Lung microvascular endothelial cell (primary cell): ENCODE data around the gene PSAPL1. TPM values are rescaled to one million over a fixed set of nuclear protein-coding genes. Genes with fewer than 3 reads are reported as not detected.

Experiments
- DNase-seq, 2 donors: peaks; one replicate each; pipeline versions ENCODE4 v3.0.0 to v3.0.0-alpha.2; 2010; ENCODE audit warnings: low read depth in 2 of 2
- total RNA-seq: library from RNA; depleted of rRNA; stranded (reverse); fragments of >200 nt; gene quantifications from 2 replicates; pipeline ENCODE4 v1.2.1, GENCODE V29; 2014

The PSAPL1 gene
- total RNA-seq, 1 donor from 2014 or later, result not detected

DNA sequence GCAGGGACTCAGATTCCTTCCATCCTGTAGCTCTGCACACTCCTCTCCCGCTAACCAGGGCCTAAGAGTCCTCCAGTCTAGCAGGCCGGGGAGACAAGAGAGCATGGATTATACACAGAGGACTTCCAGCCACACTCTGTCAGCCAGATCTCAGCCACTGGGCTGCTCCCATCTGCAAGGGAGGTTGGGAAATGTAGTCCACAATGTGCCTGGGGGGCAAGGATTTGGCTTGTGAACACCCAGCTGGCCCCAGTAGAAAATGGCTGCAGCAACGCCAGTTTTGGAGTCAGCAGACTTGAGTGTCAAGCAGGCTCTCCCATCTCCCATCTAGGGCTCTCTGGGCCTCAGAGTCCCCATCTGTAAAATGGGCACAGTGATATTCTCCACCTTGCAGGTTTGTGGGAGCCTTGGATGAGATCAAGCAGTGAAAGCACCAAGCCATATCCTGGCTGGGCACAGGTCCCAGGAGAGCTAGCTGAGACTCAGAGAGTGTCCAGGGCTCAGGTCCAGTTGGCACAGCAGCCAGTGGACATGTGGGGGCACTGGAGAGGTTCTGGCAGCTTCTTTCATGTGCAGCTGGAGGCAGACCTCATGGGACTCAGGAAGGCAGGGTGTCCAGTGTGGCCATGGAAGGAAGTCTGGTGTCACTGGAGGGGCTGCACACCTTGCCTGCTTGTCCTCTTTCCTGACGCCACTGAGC is 14.6 kb downstream of the PSAPL1 start:
- no peak for DNase-seq

DNA sequence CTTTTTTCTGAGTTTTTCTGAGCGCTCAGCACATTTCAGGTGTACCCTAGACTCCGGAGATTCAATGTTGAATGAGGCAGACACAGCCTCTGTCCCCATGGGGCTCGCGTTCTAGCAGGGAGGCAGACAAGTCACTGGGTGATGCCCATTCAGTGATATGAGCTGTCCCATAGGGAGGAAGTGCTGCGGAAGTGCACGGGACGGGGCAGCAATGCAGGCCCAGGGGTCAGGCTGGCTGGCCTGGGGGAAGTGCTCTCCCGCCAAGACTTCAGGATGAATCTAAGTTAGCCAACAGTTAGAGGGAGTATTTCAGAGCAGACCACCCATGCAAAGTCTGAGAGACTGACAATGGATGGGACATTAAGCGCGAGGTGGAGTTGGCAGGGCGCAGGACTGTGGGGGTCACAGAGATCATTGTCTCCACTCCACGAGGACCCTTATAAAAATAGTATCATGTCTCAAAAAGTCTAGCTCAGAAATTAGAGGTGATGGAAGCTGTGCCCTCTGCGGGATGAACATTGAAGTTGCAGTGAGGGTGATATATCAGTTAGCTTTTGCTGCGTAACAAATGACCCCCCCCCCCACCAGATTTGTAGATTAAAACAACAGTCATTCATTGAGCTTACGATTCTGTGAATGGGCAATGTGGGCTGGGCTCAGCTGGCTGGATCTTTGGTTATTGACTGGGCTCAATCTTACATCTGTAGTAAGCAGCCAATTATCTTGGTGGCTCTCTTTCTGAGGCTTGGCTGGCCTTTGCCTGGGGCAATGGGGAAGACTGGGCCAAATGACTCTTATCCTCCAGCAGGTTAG is 16.4 kb downstream of the PSAPL1 start:
- DNase-seq, result no peak

DNA sequence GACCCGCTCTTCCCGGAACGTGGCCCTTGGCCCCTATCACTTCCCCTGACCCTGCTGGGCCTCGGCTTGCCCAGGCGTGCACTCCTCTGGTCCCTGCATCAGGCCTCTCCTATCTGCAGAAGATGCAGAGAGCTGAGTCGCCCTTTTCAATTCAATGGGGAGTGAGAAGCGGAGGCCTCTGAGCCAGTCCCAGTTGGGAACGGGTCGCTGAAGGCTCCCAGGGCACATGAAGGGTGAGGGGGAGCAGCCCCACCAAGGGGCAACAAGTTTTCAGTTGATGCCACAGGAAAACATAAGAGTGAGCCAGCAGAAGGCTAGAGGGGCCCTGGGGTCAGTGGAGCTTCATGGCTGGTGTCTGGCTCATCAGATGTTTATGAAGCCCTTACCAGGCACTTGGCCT is 17.1 kb downstream of the PSAPL1 start:
- no peak for DNase-seq

DNA sequence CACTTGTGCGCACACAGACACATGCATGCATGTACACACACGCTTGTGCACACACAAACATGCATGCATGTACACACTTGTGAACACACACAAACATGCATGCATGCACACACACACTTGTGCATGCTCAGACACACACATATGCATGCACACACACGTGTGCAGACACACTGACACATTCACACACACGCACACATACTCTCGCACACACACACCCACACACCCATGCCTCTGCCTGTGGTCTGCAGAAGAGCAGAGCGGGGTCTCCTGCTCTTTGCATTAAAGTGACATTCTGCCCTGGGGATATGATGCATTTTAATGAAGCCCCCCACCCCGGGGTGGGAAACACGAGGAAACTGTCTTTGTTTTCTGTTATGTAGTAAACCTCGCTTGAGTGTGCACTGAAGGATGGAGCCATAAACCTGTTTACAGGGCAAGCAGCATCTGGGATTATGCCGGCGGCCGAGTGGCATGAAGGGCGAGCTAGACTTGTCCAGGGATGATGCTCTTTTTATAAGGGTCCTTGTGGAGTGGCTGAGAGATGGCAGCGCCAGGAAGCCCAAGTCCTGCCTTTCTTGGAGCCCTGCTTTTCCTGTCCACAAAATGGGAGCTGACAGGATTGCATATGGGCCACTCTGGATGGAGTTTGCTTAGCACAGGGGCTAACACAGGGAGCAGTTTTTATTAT is 17.8 kb downstream of the PSAPL1 start:
- no peak for DNase-seq

DNA sequence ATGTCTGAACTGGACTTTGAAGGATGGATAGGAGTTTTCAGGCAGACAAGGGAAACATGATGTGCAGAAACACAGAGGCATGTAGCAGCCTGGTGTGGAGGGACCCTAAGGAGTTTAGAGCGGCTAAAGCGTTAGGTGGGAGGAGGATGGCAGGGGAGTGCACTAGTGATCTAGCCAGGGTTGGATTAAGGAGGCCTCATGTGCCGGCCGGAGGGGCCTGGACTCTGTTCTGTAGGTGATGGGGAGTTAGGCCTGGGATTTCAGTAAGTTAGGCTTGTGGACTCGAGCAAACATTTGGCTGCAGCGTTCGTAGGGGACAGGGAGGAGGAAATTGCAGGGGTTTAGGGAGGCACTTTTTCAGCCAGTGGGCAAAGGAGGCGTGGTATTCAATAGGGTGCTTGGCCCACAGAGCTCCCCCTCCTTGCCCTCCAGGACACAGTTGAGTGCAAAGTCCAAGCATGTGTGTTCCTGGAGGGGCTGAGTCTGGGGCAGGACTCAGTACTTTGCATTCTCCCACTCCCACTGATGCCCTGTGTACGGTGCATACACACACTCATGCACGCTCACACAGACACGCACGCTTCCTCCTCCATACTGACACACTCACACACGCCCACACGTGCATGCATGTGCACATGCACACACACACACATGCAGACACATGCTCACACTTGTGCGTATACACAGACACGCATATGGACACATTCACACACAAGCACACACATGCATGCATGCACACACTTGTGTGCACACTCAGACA is 18.6 kb downstream of the PSAPL1 start:
- no peak for DNase-seq

DNA sequence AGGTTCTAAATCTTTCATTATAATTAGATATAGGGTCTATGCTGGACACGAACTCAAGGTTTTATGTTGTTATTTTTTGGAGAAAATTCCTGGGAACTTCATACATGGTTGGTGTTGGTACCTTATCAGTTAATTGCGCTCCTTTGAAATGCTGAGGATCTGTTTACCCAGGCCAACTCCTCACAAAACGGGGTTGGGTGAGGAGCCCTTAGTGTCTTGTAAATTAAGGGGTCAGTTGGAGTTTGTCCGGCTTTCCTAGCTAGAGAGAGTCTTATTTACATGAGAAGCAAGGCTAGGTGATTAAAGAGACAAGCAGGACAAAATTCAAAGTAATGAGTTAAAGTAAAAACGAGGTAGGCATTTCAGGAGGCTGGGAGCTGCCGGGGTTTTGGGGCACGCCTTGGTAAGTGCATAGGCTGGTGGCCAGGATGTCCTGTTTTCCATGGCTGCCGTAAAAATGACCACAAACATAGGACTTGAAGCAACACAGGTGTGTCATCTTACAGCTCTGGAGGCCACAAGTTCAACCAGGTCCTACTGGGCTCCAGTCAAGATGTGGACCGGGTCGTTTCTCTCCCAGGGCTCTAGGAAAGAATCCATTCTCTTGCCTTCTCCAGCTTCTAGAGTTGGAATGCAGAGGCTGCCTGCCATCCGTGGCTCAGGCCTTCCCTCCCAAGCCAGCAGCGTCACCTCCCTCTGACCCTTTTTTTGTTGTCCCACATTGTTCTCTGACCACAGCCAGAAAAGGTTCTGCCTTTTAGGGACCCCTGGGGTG is 19.8 kb downstream of the PSAPL1 start:
- DNase-seq, result no peak

DNA sequence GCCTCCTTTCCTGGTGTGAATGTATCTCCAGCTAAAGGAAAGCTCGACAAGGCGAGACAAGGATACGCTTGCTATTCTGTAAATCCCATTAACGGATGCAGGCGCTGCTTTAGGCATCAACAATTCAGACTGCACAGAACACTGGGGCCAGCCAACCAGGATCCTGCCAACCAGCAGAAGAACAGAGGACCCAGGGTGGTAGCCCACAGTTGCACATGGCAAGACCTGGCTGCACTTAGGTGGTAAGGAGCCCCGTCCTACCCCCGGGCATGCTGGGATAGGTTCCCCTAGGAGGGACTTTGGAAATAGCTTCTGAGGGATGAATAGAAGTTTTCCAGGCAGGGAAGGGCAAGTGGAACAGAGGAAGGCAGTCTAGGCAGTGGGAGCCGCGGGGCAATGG is 20.7 kb downstream of the PSAPL1 start:
- no peak for DNase-seq

DNA sequence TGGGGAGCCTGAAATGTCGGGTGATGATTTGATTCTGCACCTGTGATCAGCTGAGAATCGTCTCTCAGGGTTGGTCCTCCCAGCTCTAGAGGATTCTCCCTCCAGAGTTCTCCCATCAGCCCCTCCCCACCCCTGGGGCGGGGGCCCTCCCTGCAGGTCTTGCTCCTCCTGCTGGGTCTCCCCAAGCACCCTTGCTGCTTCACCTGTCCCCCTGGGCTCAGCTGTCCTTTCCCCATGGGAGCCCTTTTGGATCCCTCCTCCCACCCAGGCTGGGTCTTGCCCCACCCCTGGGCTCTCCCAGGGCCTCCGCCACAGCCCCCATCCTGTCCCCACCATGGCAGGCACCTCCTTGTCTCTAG is 22.2 kb downstream of the PSAPL1 start:
- no peak for DNase-seq

DNA sequence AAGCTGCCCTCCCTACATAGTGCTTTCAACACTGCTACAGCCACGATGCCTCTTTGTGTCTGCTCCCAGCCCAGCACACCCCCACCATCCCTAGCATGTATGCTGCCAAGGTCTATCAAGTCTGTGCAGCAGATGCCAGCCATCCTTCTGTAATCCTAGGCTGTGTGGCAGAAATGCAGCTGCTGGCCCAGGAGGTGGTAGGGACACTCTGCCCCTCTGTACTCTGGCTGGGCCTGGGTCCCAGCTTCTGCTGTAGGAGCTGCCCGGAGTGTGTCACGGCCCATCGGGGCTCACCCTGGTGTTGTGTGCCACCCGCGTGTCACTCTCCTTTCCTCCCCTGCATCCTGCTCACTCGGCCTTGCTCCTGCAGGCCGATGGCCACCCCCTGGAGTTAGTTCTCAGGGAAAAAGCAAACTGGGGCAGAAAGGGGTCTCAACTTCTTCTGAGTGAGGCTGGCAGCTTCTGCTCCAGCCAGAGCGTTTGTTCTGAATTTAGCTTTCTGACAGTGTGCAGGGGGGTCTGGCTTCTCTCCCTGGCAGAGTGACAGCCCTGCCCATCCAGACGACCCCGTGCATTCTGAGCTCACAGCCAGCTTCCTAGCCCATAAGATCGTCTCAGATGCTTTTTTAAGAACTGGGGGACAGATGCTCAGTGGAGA is 22.7 kb downstream of the PSAPL1 start:
- DNase-seq, result no peak

DNA sequence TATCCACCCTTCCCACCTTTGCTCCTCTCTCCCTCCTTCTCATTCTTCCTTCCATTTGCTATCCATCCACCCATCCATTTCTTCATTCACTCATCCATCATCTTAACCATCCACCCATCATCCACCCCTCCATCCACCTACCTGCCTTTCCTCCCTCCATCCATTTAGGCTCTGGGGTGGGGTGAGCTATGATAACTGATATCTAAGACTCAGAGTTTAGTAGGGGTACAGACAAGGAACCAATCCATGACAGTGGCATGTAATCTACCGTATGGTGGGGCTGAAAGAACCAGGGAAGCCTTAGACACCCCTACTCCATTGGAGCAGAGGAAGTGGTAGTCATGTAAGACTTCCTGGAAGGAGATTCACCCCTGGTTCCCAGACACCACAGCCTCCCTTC is 23.2 kb downstream of the PSAPL1 start:
- DNase-seq, result no peak

DNA sequence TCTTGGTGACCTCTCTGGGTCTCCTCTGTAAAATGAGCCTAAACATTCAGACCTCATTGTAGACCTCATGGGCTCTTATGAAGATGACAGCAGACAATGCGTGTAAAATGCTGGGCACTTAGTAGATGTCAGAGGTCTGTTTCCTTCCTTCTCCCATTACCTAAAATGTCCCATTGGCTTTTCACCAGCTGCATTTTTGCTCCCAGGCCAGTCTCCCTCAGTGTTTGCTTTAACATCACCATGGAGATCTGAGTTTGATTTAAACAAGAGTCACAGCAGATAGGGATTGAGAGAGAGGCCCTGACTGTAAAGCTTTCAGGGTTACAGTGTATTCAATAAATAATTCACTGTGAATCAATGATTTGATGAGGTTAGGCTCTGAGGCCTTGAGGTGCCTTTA is 24.3 kb downstream of the PSAPL1 start:
- DNase-seq, result no peak

DNA sequence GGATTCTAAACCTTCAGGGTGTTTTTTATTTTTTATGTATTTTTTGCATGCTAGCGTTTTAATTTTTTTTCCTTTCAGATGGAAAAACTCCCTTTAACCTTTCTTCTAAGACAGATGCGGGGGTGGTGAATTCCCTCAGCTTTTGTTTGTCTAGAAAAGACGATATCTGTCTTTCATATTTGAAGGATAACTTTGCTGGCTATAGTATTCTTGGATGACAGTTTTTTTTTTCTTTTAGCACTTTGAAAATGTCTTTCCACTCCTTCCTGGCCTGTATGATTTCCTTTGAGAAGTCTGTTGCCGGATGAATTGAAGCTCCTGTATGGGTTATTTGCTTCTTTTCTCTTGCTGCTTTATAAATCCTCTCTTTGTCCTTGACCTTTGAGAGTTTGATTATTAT is 26.6 kb downstream of the PSAPL1 start:
- no peak for DNase-seq

DNA sequence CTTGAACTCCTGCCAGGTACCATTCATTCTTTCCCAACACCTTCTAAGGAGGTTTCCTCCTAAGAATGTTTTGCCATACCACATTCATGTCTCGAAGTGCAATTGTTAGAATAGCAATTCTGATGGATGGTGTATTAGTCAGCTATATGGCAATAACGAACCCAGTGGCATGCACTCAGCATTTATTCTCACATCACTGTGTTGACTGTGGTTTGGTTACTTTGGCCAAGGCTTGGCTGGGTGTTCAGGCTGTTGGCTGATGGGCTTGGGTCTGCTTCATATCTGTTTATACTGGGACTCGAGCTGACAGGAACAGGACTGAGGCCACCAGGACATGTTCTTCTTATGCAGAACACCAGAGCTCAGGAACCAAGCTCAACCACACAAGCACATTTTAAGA is 31.7 kb downstream of the PSAPL1 start:
- DNase-seq, result no peak

DNA sequence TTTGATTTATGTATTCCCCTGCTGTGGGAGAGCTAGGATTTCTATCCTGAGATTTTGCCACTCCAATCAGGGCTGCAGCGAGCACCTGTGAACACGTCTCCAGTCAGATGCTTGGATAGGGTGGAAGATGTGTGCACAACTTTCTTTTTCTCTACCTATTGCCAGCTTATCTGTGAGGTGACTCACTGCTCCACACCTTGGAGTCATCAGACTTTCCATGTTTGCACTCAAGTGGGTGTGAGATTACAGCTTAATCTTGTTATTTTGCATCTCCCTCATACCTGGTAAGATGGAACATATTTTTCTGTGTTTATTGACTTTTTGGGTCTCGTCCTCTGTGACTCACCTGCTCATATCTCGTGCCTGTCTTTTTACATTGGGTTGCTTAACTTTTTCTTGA is 32.2 kb downstream of the PSAPL1 start:
- no peak for DNase-seq

DNA sequence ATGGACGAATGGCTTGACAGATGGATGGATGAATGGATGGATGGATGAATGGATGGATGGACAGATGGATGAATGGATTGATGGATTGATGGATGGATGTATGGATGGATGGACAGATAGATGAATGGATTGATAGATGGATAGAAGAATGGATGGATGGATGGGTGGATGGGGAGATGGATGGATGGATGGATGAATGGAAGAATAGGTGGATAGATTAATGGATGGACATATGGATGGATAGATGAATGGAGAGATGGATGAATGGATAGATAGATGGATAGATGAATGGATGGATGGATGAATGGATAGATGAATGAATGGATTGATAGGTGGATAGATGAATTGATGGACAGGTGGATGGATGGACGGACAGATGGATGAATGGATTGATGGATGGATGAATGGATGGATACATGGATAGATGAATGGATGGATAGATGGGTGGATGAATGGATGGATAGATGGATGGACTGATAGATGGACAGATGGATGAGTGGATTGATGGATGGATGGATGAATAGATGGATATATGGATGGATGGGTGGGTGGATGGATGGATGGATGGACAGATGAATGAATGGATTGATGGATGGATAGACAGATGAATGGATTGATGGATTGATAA is 33.9 kb downstream of the PSAPL1 start:
- DNase-seq, result no peak

DNA sequence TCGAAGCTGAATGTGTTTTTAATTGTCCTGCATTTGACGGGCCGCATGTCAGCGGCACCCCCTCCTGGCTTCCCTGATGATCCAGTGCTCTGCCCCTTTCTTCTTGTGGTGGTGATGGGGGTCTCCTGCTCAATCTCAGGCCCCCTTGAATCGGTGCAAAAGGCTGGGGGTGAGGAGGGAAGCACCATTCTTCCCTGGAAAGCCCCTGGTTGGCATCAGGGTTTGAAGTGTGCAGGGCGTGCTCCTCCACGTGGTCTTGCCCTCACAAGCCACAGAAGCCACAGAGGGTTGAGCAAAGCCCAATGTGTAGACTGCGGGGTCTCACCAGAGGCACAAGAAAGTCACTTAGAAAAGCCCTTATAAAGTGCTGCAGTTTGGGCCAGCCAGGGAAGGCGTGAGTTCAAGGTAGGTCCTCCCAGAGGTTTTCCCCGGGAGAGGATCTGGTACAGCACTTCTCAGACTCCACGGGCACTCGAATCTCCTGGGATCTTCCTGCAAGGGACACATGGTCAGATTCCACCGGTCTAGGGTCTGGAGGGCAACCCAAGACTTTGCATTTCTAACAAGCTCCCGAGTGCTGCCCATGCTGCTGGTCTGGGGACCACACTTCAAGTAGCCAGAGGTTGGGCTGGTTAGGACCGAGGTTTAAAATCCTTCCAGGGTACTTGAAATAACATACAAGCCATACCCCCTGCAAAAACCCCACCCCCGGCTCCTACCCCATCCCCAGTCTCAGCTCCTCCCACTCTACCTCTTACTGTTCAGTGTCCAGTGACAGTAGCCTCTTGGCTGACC is 35.1 kb downstream of the PSAPL1 start:
- DNase-seq, result no peak

DNA sequence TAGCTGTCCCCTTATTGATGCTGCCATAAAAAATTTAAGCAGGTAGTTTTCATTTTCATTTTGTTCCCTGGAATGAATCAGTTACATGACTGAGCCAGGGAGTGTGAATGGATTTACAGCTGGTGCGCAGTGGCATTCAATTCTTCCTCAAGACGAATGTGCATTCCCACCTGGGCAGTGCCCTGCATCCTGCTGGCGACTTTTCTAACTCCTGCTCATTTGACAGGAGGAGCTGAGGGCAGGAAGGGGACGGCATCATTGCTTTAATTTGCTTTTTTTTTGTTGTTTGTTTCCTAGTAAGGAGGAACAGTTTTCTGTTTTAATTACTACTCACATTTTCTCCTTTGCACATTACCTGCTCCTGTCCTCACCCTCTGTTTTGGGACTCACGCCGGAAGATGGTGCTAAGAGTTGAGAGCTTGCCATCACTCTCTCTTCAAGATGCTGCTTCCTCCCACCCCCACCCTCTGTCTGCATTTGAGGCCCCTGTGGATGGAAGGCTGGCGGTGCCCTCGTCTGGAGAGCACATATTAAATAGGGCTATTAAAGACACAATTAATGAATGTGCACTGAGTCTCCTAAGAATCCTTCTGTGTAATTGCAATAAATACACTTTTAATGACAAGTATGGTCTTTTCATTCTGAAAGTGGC is 35.8 kb downstream of the PSAPL1 start:
- no peak for DNase-seq

DNA sequence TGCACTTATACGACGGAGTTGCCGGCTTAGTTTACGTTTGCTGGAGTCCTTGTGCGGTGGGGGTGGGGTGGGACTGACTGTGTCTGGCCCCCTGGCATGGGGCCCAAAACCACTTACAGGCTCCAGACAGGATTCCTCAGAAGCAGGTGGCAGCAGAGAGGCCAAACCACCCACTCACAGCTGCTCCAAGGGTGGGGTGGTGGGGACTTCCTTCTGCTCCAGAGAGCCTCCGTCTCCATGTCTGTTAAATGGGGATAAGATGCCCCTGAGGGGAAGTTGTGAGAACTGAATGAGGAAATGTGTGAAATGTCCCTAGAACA is 36.7 kb downstream of the PSAPL1 start:
- no peak for DNase-seq
